HG03378 (cell line): ENCODE data around the gene HOXB5.

Experiments used
- ATAC-seq: cut with Tn5 transposase; IDR thresholded peaks from one replicate; pipeline ENCODE4 v1.9.1; 2021; ENCODE audit warnings: mild to moderate bottlenecking, moderate library complexity; ENCODE audit not compliant: unreplicated experiment

Gene HOXB5

GRCh38 chr17:48577330-48577945 lies 16.1 kb downstream of the HOXB5 start:
- no peak for ATAC-seq

- ATAC-seq, result no peak
Observed at GRCh38 chr17:48576479-48577309, 16.9 kb downstream of the HOXB5 start.

GRCh38 chr17:48575673-48576478 lies 17.7 kb downstream of the HOXB5 start:
- no peak for ATAC-seq

GRCh38 chr17:48575066-48575582 lies 18.5 kb downstream of the HOXB5 start:
- no peak for ATAC-seq

GRCh38 chr17:48574505-48575065 lies 19.0 kb downstream of the HOXB5 start:
- ATAC-seq, result no peak

GRCh38 chr17:48571826-48572417 lies 21.7 kb downstream of the HOXB5 start:
- ATAC-seq, result no peak

GRCh38 chr17:48571024-48571818 lies 22.4 kb downstream of the HOXB5 start:
- ATAC-seq, result no peak

- no peak for ATAC-seq
Observed at GRCh38 chr17:48570325-48571023, 23.1 kb downstream of the HOXB5 start.

- ATAC-seq, result no peak
Observed at GRCh38 chr17:48569674-48570324, 23.8 kb downstream of the HOXB5 start.

GRCh38 chr17:48569240-48569582 lies 24.4 kb downstream of the HOXB5 start:
- ATAC-seq, result no peak

- no peak for ATAC-seq
Observed at GRCh38 chr17:48568499-48569239, 24.9 kb downstream of the HOXB5 start.

- ATAC-seq, result no peak
Observed at GRCh38 chr17:48567646-48568354, 25.8 kb downstream of the HOXB5 start.

- ATAC-seq, result no peak
Observed at GRCh38 chr17:48567209-48567608, 26.4 kb downstream of the HOXB5 start.

- no peak for ATAC-seq
Observed at GRCh38 chr17:48566717-48567116, 26.9 kb downstream of the HOXB5 start.

- no peak for ATAC-seq
Observed at GRCh38 chr17:48565925-48566710, 27.5 kb downstream of the HOXB5 start.

- ATAC-seq, result no peak
Observed at GRCh38 chr17:48565022-48565554, 28.5 kb downstream of the HOXB5 start.
